GM19351 (cell line): ENCODE data around the gene COL9A2.

Source experiments
- ATAC-seq: cut with Tn5 transposase; IDR thresholded peaks from one replicate; pipeline ENCODE4 v1.9.1; 2021; ENCODE audit warnings: mild to moderate bottlenecking, moderate library complexity; ENCODE audit not compliant: unreplicated experiment

COL9A2 gene

GRCh38 chr1:40318970-40319621, 2.0 kb upstream of the COL9A2 start:
- no peak for ATAC-seq

GRCh38 chr1:40318476-40318875, 1.4 kb upstream of the COL9A2 start:
- ATAC-seq = no peak

GRCh38 chr1:40317394-40318074, 448 bp upstream of the COL9A2 start:
- no peak for ATAC-seq

GRCh38 chr1:40315795-40316594, 1.1 kb downstream of the COL9A2 start:
- no peak for ATAC-seq

GRCh38 chr1:40315239-40315794, 1.8 kb downstream of the COL9A2 start:
- no peak for ATAC-seq

GRCh38 chr1:40314721-40315238, 2.3 kb downstream of the COL9A2 start:
- ATAC-seq = no peak

GRCh38 chr1:40313958-40314720, 2.9 kb downstream of the COL9A2 start:
- no peak for ATAC-seq

GRCh38 chr1:40313329-40313957, 3.6 kb downstream of the COL9A2 start:
- no peak for ATAC-seq

GRCh38 chr1:40312238-40313205, 4.6 kb downstream of the COL9A2 start:
- ATAC-seq = peak; percentile 65

GRCh38 chr1:40311692-40312091, 5.4 kb downstream of the COL9A2 start:
- no peak for ATAC-seq

GRCh38 chr1:40310983-40311642, 6.0 kb downstream of the COL9A2 start:
- ATAC-seq = no peak

- no peak for ATAC-seq
Measured at GRCh38 chr1:40310129-40310461, 7.0 kb downstream of the COL9A2 start.

- no peak for ATAC-seq
Measured at GRCh38 chr1:40309374-40310128, 7.5 kb downstream of the COL9A2 start.

- ATAC-seq = no peak
Measured at GRCh38 chr1:40308036-40308727, 8.9 kb downstream of the COL9A2 start.

GRCh38 chr1:40307186-40307585, 9.9 kb downstream of the COL9A2 start:
- ATAC-seq = no peak

GRCh38 chr1:40306296-40306695, 10.8 kb downstream of the COL9A2 start:
- no peak for ATAC-seq

- no peak for ATAC-seq
Measured at GRCh38 chr1:40305871-40306270, 11.2 kb downstream of the COL9A2 start.
